GM23338 (cell line): ENCODE data around the gene PACS1. TPM values are rescaled to one million over a fixed set of nuclear protein-coding genes. Genes with fewer than 3 reads are reported as not detected.

Experiments
- ATAC-seq: fragments of 200-7000 bp; cut with Tn5 transposase; 3 replicates; pipeline ENCODE4 v1.9.1; 2020
- DNase-seq: peaks from one replicate; pipeline ENCODE4 v3.0.0-alpha.2; 2015; ENCODE audit warnings: low spot score
- H2AFZ ChIP-seq: fragments of 200-600 bp; sonication (generic); 2 replicates; pipeline ENCODE4 v1.8.0; 2016; ENCODE audit warnings: antibody characterized with exemption, mild to moderate bottlenecking, moderate library complexity
- H3F3A ChIP-seq: fragments of 200-600 bp; sonication (generic); replicated peaks from 2 replicates; pipeline ENCODE4 v1.8.0; 2017; ENCODE audit warnings: antibody characterized with exemption, mixed run types, low read depth
- H3K27ac ChIP-seq: fragments of 200-600 bp; sonication (generic); 2 replicates; pipeline ENCODE4 v1.6.1; 2016; ENCODE audit warnings: low read depth
- H3K27me3 ChIP-seq: fragments of 200-600 bp; sonication (generic); 2 replicates; pipeline ENCODE4 v1.8.0; 2016; ENCODE audit warnings: mild to moderate bottlenecking, mixed run types, moderate library complexity; ENCODE audit not compliant: insufficient read depth
- H3K36me3 ChIP-seq: fragments of 200-600 bp; sonication (generic); 2 replicates; pipeline ENCODE4 v1.8.0; 2016; ENCODE audit warnings: mild to moderate bottlenecking; ENCODE audit not compliant: insufficient read depth
- H3K4me1 ChIP-seq: fragments of 200-600 bp; sonication (generic); 2 replicates; pipeline ENCODE4 v1.8.0; 2016; ENCODE audit warnings: mild to moderate bottlenecking, moderate library complexity; ENCODE audit not compliant: insufficient read depth
- H3K4me2 ChIP-seq: fragments of 200-600 bp; sonication (generic); 2 replicates; pipeline ENCODE4 v1.7.1; 2017; ENCODE audit warnings: mixed run types
- H3K4me3 ChIP-seq: fragments of 200-600 bp; sonication (generic); 2 replicates; pipeline ENCODE4 v1.6.1; 2016; ENCODE audit warnings: mixed run types
- H3K79me2 ChIP-seq: fragments of 200-600 bp; sonication (generic); replicated peaks from 2 replicates; pipeline ENCODE4 v1.8.0; 2017; ENCODE audit warnings: mild to moderate bottlenecking; ENCODE audit not compliant: insufficient read depth
- H3K9me2 ChIP-seq: fragments of 200-600 bp; sonication (generic); 2 replicates; pipeline ENCODE4 v1.8.0; 2017; ENCODE audit not compliant: insufficient read depth
- H4K20me1 ChIP-seq: fragments of 200-600 bp; sonication (generic); replicated peaks from 2 replicates; pipeline ENCODE4 v1.8.0; 2017; ENCODE audit warnings: mild to moderate bottlenecking; ENCODE audit not compliant: insufficient read depth
- H3K27ac Mint-ChIP-seq: 2 replicates; pipeline ENCODE4 v1.8.0; 2020; ENCODE audit warnings: inconsistent platforms, mild to moderate bottlenecking, moderate library complexity, mixed read lengths
- H3K27me3 Mint-ChIP-seq: 3 replicates; pipeline ENCODE4 v1.8.0; 2022; ENCODE audit warnings: low read depth, mild to moderate bottlenecking, moderate library complexity, mixed read lengths, inconsistent platforms; ENCODE audit not compliant: insufficient read depth, poor library complexity
- H3K36me3 Mint-ChIP-seq: 3 replicates; pipeline ENCODE4 v1.8.0; 2021; ENCODE audit warnings: low read depth, mild to moderate bottlenecking, inconsistent platforms, moderate library complexity, mixed read lengths
- H3K4me1 Mint-ChIP-seq: 3 replicates; pipeline ENCODE4 v1.8.0; 2020; ENCODE audit warnings: mild to moderate bottlenecking, inconsistent platforms, mixed read lengths
- H3K4me3 Mint-ChIP-seq: 3 replicates; pipeline ENCODE4 v1.8.0; 2021; ENCODE audit warnings: moderate library complexity, mild to moderate bottlenecking, inconsistent platforms, mixed read lengths
- H3K9me3 Mint-ChIP-seq: 3 replicates; pipeline ENCODE4 v1.8.0; 2020; ENCODE audit warnings: moderate library complexity, mild to moderate bottlenecking, inconsistent platforms, mixed read lengths
- CREB1 ChIP-seq: fragments of 250-450 bp; sonication (Bioruptor Pico); IDR thresholded peaks from 2 replicates; pipeline ENCODE4 v1.5.0; 2020; ENCODE audit warnings: low read depth, mild to moderate bottlenecking, moderate library complexity
- CTCF ChIP-seq, 2 experiments: fragments of 200-600 bp in 1 of 2; sonication (generic) in 1 of 2; conservative IDR thresholded peaks; 2 replicates each; pipeline versions ENCODE4 v1.5.1 to v1.6.1; 2016 to 2017; ENCODE audit warnings: antibody characterized with exemption in 2 of 2, low read depth in 2 of 2, mild to moderate bottlenecking in 2 of 2, moderate library complexity in 1 of 2
- EZH2 ChIP-seq: fragments of 200-600 bp; sonication (generic); IDR thresholded peaks from one replicate; pipeline ENCODE4 v1.8.0; 2017; ENCODE audit warnings: antibody characterized with exemption, mild to moderate bottlenecking, low read depth; ENCODE audit not compliant: unreplicated experiment
- EZH2phosphoT487 ChIP-seq: fragments of 200-600 bp; sonication (generic); IDR thresholded peaks from one replicate; pipeline ENCODE4 v1.8.1; 2018; ENCODE audit warnings: antibody characterized with exemption; ENCODE audit not compliant: unreplicated experiment
- JUNB ChIP-seq: IDR thresholded peaks from one replicate; pipeline ENCODE4 v1.6.1; 2016; ENCODE audit warnings: antibody characterized with exemption; ENCODE audit not compliant: unreplicated experiment
- NANOG ChIP-seq: IDR thresholded peaks from 2 replicates; pipeline ENCODE4 v1.6.1; 2016; ENCODE audit warnings: antibody characterized with exemption, borderline replicate concordance
- REST ChIP-seq: IDR thresholded peaks from one replicate; pipeline ENCODE4 v1.6.1; 2018; ENCODE audit warnings: antibody characterized with exemption; ENCODE audit not compliant: unreplicated experiment
- STAT1 ChIP-seq: IDR thresholded peaks from one replicate; pipeline ENCODE4 v1.6.1; 2016; ENCODE audit warnings: antibody characterized with exemption; ENCODE audit not compliant: unreplicated experiment
- ZNF331 ChIP-seq: fragments of 250-450 bp; sonication (Bioruptor Pico); IDR thresholded peaks from 2 replicates; pipeline ENCODE4 v1.5.0; 2020; ENCODE audit warnings: low read depth, mild to moderate bottlenecking, moderate library complexity
- polyA plus RNA-seq: library from polyadenylated mRNA; unstranded; fragments of >200 nt; fragmentation: Nextera tagmentation; extraction: Ambion mirVana; gene quantifications from 2 replicates; pipeline ENCODE4 v1.2.1, GENCODE V29; 2016
- total RNA-seq: library from RNA; depleted of rRNA; stranded (reverse); fragments of >200 nt; shearing (Covaris generic); gene quantifications from 2 replicates; pipeline ENCODE4 v1.2.3, GENCODE V29; 2014

The PACS1 gene
- total and polyA plus RNA-seq, 2 experiments from 2014 or later, result 8.0 to 37.5 TPM

- H2AFZ ChIP-seq, result peak overlapping the region; percentile 74
- H3F3A ChIP-seq, result peaks cover 18% of the 10 kb centered on the region; the same call in 1 of the 2 replicates
- peaks cover 30% of the 10 kb centered on the region for H3K27me3 ChIP-seq
- peak overlapping the region; percentile 83 for H3K4me2 ChIP-seq
- H3K4me1 Mint-ChIP-seq, result peaks cover 21% of the 10 kb centered on the region
- peak overlapping the region; percentile 94 for H3K4me3 ChIP-seq
- TF ChIP-seq REST (peak; percentile 88), CREB1 (CRISPR knock-in tag) (peak; percentile 7; the same call in 1 of the 2 replicates), EZH2phosphoT487 (no peak)
- peak overlapping the region; percentile 95 for H3K27ac Mint-ChIP-seq
- no peaks in the 10 kb centered on the region; the same call in 1 of the 2 replicates for H3K36me3 ChIP-seq
- DNase-seq (peak; percentile 94), ATAC-seq (peak; percentile 65)
- H3K4me1 ChIP-seq, result peaks cover 21% of the 10 kb centered on the region
- peak overlapping the region; percentile 83; the same call in 1 of the 2 replicates for H3K27ac ChIP-seq
- peak overlapping the region; percentile 94 for H3K4me3 Mint-ChIP-seq
- peaks cover 35% of the 10 kb centered on the region for H3K27me3 Mint-ChIP-seq
- H3K79me2 ChIP-seq, result peaks cover 9% of the 10 kb centered on the region
- H4K20me1 ChIP-seq, result no peaks in the 10 kb centered on the region; the same call in 1 of the 2 replicates
- H3K36me3 Mint-ChIP-seq, result no peaks in the 10 kb centered on the region; the same call in 2 of the 3 replicates
- H3K9me3 Mint-ChIP-seq, result peaks cover 2% of the 10 kb centered on the region; the same call in 1 of the 3 replicates
- H3K9me2 ChIP-seq, result no peaks in the 10 kb centered on the region
Measured at GRCh38 chr11:66289548-66290329, 219.7 kb downstream of the PACS1 start.

- H3K27me3 ChIP-seq, result peaks cover 30% of the 10 kb centered on the region
- H2AFZ ChIP-seq, result no peak overlapping the region; the same call in 1 of the 2 replicates
- H3K79me2 ChIP-seq, result peaks cover 9% of the 10 kb centered on the region
- Mint-ChIP-seq H3K4me3 (peak overlapping the region; percentile 94), H3K27me3 (peaks cover 35% of the 10 kb centered on the region), H3K9me3 (peaks cover 2% of the 10 kb centered on the region; the same call in 1 of the 3 replicates), H3K4me1 (peaks cover 21% of the 10 kb centered on the region), H3K36me3 (no peaks in the 10 kb centered on the region; the same call in 2 of the 3 replicates), H3K27ac (no peak overlapping the region)
- peak overlapping the region; percentile 83; the same call in 1 of the 2 replicates for H3K4me2 ChIP-seq
- peaks cover 18% of the 10 kb centered on the region; the same call in 1 of the 2 replicates for H3F3A ChIP-seq
- no peak overlapping the region for H3K27ac ChIP-seq
- ATAC-seq, result no peak
- no peak for DNase-seq
- H4K20me1 ChIP-seq, result no peaks in the 10 kb centered on the region; the same call in 1 of the 2 replicates
- H3K36me3 ChIP-seq, result no peaks in the 10 kb centered on the region; the same call in 1 of the 2 replicates
- no peaks in the 10 kb centered on the region for H3K9me2 ChIP-seq
- H3K4me3 ChIP-seq, result peak overlapping the region; percentile 94
- TF ChIP-seq ZNF331 (CRISPR knock-in tag), result no peak
- no peak for TF ChIP-seq EZH2
- TF ChIP-seq CTCF (conservative IDR thresholded peaks at IDR 0.05; ENCODE audit: low read depth in 2 of 2), result no peak
- TF ChIP-seq JUNB, result no peak
- no peak for TF ChIP-seq STAT1
- no peak for TF ChIP-seq NANOG
- H3K4me1 ChIP-seq, result peaks cover 21% of the 10 kb centered on the region
Measured at GRCh38 chr11:66290330-66290621, 220.2 kb downstream of the PACS1 start.
